GM08714 (cell line): ENCODE results near the gene KIF1A.

Experiments used
- H3K4me3 ChIP-seq: fragments of 200-500 bp; sonication (Bioruptor generic); 2 replicates; pipeline ENCODE4 v1.5.1; 2014; ENCODE audit warnings: mild to moderate bottlenecking, low read length, inconsistent platforms
- ZNF274 ChIP-seq: IDR thresholded peaks from 2 replicates; pipeline ENCODE4 v1.6.1; 2012; ENCODE audit warnings: mild to moderate bottlenecking, low read depth, low read length

The KIF1A gene

DNA sequence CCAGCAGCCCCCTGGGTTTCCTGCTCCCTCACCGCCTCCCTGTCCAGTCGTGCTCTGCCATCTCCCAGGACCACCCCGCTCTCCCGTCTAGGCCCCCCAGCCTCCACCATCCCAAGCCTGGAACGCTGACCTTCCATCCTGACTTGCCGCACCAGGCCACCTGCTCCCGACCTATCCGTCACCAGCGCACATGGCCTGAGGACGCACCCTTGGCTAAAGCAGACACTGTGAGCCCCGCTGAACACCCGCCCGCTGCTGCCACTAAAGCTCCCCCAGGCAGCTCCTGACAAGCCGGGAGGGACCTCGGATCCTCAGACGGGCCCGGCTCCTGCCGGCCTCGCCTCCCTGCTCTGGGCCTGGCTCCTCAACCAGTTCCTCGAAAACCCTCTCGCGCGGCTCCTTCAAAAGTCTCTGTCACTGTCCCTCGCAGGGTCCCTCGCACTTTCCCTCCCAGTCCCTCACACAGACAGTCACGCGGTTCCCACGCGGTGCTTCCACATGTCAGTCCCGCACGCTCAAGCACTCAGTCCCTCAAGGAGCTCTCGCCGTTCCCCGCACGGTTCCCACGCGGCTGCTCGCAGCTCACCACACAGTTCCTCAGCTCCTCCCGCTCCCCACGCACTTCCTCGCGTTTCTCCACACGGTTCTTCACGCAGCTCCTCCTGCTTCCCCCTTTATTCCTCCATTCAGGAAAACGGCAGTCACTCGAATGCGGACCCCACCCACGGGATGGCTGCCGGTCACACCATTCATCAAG is 42.4 kb downstream of the KIF1A start:
- H3K4me3 ChIP-seq = no peak overlapping the region
- no peak for TF ChIP-seq ZNF274

DNA sequence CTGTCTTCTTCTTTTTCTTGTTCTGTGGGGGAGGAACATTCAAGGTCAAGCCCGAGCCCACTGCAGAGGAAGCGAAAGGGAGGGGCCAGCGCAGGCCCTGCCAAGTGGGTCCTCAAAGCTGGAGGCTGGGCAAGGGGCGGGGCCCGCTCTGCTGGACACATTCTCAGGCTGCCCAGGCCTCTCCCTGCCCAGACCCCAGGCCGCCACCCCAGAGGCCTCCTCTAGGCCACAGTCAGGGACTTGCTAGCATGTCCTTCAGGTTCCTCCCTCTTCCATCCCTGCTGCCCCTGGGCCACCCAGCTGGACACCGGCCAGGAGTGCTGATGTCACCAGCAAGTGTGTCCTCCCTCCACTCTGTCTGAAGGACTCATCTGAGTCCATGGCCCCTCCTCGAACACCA is 44.1 kb downstream of the KIF1A start:
- TF ChIP-seq ZNF274 = no peak
- H3K4me3 ChIP-seq = no peak overlapping the region

DNA sequence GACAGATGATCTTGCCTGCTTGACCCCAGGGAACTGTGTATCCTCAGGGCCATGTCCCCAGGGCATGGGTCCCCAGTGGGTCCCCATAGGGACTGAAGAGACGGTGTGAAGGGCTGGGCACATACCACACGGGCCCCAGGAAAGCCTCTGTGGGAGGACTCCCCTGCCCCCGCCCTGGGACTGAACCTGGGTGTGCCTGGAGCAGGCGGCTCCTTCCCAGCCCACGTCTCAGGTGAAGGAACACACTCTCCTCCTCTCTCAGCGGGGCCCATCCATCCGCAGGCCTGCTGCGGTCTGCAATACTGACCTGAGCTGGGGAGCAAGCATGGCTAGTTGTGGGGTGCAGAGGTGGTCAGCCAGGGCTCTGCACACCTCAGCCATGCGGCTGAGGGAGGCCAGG is 45.2 kb downstream of the KIF1A start:
- TF ChIP-seq ZNF274 = no peak

DNA sequence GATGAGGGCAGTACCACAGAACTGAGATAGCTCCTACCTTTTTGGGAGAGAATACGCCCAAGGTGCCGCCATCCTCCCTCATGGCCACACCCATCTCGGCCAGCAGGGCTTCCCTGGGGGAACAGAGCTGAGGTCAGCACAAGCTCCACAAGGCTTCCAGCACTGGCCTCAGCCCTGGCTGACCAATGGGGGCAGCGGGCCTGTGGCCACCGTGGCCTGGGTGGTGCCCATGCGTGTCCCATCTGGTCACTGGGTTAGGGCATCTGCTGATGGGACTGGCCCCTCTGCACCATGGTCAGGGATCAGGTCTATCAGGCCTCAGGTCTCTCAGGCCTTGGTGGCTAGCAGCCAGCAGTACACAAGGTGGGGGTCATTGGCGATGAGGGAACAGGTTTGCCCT is 50.9 kb downstream of the KIF1A start:
- no peak overlapping the region for H3K4me3 ChIP-seq
- no peak for TF ChIP-seq ZNF274

More for the DNA sequence above, 45.2 kb downstream of the KIF1A start:
- H3K4me3 ChIP-seq = no peak overlapping the region

DNA sequence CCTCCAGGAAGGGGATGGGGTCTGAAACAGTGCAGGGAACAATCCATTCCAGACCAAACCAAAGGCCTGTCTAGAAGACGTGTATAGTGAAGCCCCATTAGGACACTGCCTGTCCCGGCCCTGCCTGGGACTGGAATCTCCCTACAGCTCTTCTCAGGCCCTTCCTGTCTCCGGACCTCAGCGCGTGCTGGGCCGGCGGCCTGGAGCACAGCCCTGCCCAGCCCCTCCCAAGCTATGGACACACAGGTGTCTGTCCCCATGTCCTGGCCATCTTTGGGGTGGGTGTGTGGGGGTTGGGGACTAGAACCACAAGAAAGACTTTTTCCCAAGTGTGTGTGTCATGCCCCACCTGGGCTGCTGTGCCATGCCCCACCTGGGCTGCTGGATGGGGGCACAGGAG is 51.8 kb downstream of the KIF1A start:
- TF ChIP-seq ZNF274 = no peak
- H3K4me3 ChIP-seq = no peak overlapping the region

DNA sequence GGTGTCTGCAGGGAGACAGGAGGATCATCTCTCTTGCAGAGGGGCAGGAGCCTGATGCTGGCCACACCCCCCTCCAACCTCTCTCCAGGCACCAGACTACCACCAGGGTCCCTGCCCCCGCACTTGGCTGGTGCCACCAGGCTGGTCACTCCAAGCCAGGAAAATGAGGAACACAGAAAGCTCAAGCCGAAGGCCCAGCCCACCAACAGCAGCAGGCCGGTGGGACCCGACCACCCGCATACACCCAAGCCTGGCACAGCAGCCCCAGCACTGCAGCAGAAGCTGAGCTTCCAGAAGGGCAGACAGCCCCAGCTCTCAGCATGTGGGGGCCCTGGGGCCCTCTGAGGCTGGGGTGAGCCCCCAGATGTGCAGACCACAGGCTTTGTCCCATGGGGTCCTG is 52.7 kb downstream of the KIF1A start:
- TF ChIP-seq ZNF274 = no peak
- no peak overlapping the region for H3K4me3 ChIP-seq

DNA sequence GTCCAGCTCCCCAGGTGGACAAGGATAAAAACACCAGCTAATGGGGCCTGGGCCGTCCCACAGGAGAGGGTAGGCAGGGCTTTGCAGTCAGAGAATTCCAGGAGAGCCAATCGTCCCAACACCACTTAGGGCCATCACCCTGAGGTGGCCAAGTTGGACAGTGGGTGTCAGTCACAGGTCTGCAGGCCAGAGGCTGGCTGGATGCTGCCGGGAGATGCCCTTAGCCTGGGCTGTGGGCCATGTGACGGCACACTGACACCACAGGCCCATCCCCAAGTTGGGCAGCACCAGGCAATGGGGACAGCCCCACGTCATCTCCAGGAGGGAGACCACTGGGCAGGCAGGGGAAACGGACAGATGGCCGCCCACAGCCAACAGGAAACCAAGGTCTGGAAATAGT is 53.9 kb downstream of the KIF1A start:
- no peak for TF ChIP-seq ZNF274
- no peak overlapping the region for H3K4me3 ChIP-seq

DNA sequence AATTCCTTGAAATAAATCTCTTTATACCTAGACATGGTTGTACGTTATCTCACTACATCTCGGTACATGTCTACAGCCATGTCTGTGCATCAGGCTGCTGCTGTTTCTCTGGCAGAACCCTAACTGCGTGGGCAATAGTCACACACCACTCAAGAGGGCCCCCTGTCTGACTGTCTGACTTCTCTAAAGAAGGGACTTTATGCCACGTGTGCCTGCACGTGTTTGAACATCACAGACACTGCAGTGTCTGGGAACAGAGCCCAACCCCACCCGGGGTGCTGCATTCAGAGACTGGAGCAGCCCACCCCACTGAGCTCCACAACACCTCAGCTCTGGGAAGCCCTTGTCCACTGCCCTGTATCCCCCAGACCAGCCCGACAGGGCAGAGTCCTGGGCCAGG is 55.0 kb downstream of the KIF1A start:
- no peak for TF ChIP-seq ZNF274

DNA sequence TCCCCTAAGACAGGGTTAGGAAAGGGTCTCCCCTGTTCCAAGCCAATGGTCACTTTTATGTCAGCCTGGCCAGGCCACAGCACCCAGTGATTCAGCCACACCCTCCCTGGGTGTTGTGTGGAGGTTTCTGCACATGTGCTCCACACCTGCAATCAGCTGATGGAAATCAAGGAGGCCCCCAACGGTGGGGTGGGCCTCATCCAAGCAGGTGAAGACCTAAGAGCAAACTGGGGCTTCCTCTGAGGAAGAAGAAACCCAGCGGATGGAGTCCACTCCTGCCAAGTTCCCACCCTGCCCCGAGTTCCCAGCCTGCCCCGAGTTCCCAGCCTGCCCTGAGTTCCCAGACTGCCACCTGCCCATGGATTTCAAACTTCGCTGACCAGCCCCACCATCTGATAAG is 55.4 kb downstream of the KIF1A start:
- no peak for TF ChIP-seq ZNF274
- H3K4me3 ChIP-seq = no peak overlapping the region

More for the DNA sequence above, 55.0 kb downstream of the KIF1A start:
- H3K4me3 ChIP-seq = no peak overlapping the region

DNA sequence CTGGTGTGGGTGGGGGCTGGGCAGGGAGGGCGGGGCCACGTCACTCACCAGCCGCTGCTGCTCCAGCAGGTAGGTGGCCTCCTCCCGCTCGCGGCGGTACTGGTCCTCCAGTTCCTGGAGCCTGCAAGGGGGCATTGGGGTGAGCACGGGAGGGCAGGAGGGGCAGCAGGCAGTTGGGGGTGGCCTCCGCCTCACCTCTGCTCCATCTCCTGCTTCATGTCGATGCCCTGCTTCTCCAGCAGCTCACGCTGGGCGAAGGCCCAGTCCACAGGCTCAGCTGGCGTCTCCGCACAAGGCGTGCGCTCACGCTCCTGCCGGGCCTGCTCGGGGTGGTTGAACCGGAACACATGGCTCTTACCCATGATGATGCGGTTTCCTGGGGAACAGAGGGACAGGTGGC is 57.0 kb downstream of the KIF1A start:
- no peak overlapping the region for H3K4me3 ChIP-seq
- TF ChIP-seq ZNF274 = no peak

DNA sequence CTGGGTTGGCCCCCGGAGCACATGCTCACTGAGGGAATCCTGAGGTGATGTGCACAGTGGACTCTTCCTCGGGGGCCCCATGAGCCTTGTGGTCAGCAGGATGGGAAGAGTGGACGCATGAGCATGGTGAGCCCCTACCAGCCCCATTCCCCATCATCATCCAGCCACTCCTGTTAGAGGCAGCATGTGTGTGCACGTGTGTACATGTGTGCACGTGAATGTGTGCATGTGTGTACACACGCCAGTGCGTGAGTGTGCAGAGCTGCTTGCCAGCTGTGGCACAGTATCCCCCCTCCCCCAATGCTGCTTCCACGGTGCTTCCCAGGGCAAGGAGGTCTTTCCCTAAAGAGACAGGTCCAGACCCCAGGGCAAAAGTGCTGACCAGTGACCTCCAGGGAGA is 57.8 kb downstream of the KIF1A start:
- H3K4me3 ChIP-seq = no peak overlapping the region
- TF ChIP-seq ZNF274 = no peak

DNA sequence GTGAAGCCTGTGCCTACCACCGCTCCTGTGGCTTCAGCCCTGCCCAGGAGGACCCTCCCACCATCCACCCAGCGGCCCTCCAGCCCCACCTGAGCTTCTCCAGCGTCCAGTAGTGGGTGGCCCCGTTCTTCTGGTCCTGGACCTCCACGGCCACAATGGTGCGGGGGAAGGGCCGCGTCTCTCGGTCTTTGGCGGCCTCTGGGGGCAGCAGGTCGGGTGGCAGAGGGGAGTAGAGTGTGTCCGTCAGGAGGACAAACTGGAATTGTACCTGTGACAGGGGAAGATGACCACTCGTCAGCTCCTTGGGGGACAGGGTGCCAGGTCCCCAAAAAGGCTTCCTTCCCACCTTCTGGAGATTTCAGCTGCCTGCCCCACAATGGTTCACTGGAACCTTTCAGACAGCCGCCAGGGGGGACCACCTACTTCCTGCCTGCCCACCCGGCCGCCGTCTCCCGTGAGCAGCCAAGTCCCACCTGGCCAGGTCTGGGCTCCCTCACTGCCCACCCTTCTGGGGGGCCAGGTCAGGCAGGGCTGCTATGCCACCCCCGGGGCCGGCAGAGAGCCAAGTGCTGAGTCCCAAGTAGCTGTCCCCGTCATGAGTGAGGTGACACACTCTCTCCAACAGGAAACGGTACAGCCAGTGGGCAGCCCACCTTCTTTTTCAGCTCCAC is 59.3 kb downstream of the KIF1A start:
- no peak overlapping the region for H3K4me3 ChIP-seq
- no peak for TF ChIP-seq ZNF274

DNA sequence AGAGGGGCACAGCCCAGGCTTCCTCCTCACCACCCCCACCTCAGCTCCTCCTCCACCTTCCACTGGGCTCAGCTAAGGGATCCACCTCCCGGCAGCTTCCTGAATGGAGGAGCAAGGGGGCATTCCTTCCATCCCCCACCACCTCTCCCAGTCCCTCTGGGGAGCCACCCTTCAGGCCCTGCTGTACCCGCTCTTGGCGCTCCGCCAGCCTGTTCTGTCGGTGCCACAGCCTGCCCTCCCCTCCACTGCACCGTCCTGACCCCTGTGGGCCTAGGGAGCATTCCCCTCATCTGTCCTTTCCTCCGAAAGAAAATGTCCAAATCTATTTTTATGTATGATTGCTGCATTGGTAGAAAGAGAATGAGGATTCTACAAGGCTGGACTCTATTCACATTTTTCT is 59.9 kb downstream of the KIF1A start:
- no peak for TF ChIP-seq ZNF274
- H3K4me3 ChIP-seq = no peak overlapping the region

DNA sequence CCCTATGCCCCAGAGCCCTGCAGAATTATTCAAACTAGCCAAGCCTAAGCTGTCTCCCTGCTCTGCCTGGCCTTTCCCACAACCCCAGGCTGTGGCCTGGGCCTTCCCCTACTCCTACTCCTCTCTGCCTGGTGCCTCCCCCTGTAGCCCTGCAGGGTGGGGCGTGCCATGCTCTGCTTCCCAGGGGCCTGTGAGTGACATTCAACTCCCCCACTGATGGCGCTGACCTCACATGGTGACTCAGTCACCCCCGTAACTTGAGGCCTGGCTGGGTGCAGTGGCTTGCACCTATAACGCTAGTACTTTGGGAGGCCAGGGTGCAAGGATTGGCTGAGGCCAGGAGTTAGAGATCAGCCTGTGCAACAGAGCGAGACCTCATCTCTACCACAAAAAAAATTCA is 60.6 kb downstream of the KIF1A start:
- no peak overlapping the region for H3K4me3 ChIP-seq
- no peak for TF ChIP-seq ZNF274

DNA sequence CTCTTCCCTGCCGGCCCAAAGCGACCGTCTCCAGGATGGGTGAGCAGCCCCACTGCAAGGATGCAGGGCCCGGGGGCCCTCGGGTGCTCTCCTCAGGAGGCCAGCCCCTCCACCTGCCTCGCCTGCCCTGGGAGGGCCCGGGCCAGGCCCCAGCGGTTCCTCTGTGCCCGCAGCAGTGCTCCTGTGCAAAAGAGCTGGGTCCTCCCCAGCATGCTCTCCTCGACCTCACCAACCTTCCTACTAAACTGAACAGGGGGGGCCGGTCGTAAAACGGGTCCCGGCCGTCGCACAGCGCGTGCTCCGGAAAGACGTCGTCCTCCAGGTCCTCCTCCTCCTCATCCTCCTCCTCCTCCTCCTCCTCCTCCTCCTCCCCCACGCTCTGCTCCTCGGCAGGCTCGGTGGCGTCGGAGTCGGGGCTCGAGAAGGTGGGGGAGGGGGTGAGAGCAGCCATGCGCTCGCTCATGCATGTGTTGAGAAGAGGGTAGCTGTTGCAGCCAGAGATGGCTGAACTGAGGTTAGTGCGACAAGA is 62.9 kb downstream of the KIF1A start:
- TF ChIP-seq ZNF274 = no peak
- no peak overlapping the region for H3K4me3 ChIP-seq
